Upper lobe of left lung (tissue), 4 donors: Measurements from ENCODE around the gene FMO3.

Experiments used
- EP300 ChIP-seq, 4 donors: sonication (generic); formaldehyde crosslinking; IDR thresholded peaks; one replicate each; pipeline ENCODE4 v1.5.1; 2017; ENCODE audit warnings: antibody characterized with exemption in 4 of 4, control low read depth in 2 of 4
- POLR2A ChIP-seq, 4 donors: fragments of 450-650 bp; IDR thresholded peaks; one replicate each; pipeline ENCODE4 v1.5.1; 2016 to 2017; ENCODE audit warnings: antibody characterized with exemption in 4 of 4, mild to moderate bottlenecking in 2 of 4
- POLR2AphosphoS5 ChIP-seq, 2 donors: sonication (generic); formaldehyde crosslinking; IDR thresholded peaks; one replicate each; pipeline ENCODE4 v1.5.1; 2017; ENCODE audit warnings: antibody characterized with exemption in 2 of 2
- TF ChIP-seq, protein P1 (sequence below), 6 experiments: fragments of 450-650 bp in 4 of 6; fragments of 200-600 bp in 2 of 6; sonication (generic) in 2 of 6; IDR thresholded peaks; one replicate each; pipeline ENCODE4 v1.5.1; 2016 to 2019; ENCODE audit warnings: antibody characterized with exemption in 6 of 6

GRCh38 chr1:171140956-171141687, 50.4 kb downstream of the FMO3 start:
- TF ChIP-seq, protein P1, sequence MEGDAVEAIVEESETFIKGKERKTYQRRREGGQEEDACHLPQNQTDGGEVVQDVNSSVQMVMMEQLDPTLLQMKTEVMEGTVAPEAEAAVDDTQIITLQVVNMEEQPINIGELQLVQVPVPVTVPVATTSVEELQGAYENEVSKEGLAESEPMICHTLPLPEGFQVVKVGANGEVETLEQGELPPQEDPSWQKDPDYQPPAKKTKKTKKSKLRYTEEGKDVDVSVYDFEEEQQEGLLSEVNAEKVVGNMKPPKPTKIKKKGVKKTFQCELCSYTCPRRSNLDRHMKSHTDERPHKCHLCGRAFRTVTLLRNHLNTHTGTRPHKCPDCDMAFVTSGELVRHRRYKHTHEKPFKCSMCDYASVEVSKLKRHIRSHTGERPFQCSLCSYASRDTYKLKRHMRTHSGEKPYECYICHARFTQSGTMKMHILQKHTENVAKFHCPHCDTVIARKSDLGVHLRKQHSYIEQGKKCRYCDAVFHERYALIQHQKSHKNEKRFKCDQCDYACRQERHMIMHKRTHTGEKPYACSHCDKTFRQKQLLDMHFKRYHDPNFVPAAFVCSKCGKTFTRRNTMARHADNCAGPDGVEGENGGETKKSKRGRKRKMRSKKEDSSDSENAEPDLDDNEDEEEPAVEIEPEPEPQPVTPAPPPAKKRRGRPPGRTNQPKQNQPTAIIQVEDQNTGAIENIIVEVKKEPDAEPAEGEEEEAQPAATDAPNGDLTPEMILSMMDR (IDR thresholded peaks at IDR 0.05) = no peak
- TF ChIP-seq POLR2AphosphoS5 (IDR thresholded peaks at IDR 0.05) (no peak), POLR2A (IDR thresholded peaks at IDR 0.05) (no peak), EP300 (IDR thresholded peaks at IDR 0.05) (no peak)
